AG10803 (cell line): ENCODE measurements around the gene NTMT2.

Experiments
- DNase-seq: peaks from one replicate; pipeline ENCODE4 v3.0.0; 2010; ENCODE audit warnings: low read depth
- H3K4me3 ChIP-seq: 2 replicates; pipeline ENCODE4 v1.5.1; 2011; ENCODE audit warnings: mild to moderate bottlenecking, low read length, control low read depth
- TF ChIP-seq, protein P1 (sequence below): conservative IDR thresholded peaks from 2 replicates; pipeline ENCODE4 v1.5.1; 2011; ENCODE audit warnings: mild to moderate bottlenecking, low read length, control low read depth, inconsistent platforms

The NTMT2 gene

DNA sequence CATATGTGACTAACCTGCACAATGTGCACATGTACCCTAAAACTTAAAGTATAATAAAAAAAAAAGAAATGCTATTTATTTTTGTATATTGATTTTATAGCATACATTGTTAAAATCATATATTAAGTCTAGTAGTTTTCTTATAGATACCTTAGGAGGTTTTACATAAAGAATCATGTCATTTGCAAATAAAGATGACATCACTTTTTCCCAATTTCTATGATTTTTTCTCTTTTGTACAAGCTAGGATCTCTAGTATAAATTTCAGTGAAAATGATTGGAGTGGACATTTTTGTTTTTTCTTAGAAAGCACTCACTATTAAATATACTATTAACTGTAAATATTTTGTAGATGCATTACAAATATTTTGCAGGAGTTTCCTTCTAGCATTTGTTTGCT, 20.5 kb upstream of the NTMT2 start:
- no peak for DNase-seq
- H3K4me3 ChIP-seq: no peak overlapping the region
- TF ChIP-seq, protein P1, sequence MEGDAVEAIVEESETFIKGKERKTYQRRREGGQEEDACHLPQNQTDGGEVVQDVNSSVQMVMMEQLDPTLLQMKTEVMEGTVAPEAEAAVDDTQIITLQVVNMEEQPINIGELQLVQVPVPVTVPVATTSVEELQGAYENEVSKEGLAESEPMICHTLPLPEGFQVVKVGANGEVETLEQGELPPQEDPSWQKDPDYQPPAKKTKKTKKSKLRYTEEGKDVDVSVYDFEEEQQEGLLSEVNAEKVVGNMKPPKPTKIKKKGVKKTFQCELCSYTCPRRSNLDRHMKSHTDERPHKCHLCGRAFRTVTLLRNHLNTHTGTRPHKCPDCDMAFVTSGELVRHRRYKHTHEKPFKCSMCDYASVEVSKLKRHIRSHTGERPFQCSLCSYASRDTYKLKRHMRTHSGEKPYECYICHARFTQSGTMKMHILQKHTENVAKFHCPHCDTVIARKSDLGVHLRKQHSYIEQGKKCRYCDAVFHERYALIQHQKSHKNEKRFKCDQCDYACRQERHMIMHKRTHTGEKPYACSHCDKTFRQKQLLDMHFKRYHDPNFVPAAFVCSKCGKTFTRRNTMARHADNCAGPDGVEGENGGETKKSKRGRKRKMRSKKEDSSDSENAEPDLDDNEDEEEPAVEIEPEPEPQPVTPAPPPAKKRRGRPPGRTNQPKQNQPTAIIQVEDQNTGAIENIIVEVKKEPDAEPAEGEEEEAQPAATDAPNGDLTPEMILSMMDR: no peak

DNA sequence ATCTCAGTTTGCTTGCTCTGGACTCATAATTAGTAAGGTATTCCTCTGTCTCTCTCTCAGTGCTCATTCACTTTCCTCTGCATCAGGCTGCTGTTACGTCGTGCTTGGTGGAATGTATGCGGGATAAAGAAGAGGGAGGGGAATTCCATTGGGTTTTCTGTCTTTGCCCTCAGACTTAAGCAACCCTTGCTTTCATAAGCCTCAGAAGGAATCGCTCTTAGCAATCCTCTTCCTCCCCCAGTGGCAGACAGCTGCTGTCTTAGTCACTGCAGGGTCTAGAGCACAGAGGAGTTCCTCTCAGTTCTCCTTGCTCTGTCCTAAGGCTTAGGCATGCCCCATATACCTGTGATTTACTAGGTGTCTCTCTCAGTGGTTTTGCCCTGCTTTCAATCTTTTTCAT, 19.1 kb upstream of the NTMT2 start:
- TF ChIP-seq, protein P1: peak; percentile 56
- no peak overlapping the region for H3K4me3 ChIP-seq
- DNase-seq: peak; percentile 97

DNA sequence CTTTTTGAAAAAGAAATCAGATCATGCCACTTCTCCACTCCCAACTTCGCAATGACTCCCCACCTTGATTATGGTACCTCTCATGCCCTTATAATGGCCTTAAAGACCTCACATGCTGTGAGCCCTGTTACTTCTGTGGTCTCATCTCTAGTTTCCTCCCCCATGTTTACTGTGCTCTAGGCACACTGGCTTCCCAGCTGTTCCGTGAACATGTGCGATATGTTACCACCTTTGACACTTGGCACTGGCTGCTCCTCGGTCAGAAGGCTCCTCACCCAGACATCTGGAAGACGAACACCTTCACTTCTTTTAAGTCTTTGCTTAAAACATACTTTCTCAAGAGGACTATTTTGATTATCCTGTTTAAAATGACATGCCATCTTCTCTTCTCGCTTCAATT, 14.3 kb upstream of the NTMT2 start:
- TF ChIP-seq, protein P1: no peak
- no peak overlapping the region for H3K4me3 ChIP-seq
- DNase-seq: no peak

DNA sequence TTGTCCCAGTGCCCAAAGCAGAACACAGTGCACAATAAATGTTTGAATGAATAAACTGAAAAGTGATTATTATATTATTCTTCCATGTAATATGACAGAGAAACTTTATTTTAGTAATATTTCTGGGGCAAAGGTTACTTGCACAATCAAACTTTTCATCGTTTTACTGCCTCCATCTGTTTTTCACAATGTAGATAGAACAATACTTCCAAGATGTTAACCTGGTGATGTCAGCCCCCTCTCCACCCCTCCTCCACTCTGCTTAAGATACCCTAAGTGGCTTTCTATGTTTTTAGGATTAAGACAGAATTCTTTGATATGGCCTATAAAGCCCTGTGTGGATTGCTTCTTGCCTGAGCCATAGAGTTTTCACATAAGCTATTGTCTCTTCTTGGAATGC, 13.8 kb upstream of the NTMT2 start:
- DNase-seq: no peak
- TF ChIP-seq, protein P1: no peak
- no peak overlapping the region for H3K4me3 ChIP-seq

DNA sequence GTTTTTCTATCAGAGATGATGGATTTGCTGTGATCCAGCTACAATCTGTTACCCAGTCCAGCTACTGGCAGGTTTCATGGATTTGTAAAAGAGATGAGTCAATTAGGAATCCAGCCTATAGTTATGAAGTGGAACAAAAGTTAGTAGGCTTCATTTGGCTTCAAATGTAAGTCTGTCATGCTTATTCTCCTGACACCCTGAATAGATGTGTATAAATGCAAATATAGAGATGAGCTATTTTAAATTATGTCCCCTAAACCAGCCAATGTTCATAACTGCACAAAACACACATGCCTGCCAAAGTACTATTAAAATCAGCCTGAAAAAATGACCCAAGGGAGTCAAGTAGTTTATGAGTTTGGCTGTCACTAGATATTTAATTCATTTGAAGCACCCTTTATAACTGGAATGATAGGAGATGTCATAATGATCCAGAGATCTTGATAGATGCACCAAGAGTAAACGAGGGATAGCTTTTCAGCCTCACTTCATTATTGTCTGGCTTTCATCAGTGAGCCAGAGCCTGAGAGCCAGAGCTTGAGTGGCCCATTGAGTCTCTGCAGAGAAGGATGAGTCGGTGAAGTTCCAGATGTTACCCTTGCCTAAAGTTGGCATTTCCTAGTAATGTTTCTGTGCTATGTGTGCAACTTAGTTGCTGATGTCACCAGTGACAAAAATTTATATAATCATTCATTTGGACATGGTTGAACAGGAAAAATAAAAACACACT, 11.8 kb upstream of the NTMT2 start:
- TF ChIP-seq, protein P1: no peak
- DNase-seq: peak; percentile 55
- no peak overlapping the region for H3K4me3 ChIP-seq

DNA sequence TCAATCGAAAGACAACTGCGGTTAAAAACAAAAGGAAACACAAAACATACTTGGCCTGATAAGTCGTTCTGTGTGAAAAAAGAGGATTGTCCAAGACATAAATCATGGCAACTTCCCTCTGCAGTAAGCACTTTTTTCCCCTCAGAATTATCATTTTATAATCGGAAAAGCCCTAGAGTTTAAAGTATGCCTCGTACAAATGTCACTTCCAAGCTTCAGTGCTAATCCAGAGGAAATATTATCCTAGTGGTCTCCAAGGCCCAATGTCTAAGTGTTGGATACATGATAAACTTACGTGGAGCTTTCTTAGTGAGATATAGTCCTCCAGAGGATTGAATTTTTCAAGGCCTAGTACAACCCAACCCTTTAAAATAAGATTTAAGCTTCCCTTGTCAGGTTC, 11.2 kb upstream of the NTMT2 start:
- TF ChIP-seq, protein P1: no peak
- no peak overlapping the region for H3K4me3 ChIP-seq
- DNase-seq: no peak

DNA sequence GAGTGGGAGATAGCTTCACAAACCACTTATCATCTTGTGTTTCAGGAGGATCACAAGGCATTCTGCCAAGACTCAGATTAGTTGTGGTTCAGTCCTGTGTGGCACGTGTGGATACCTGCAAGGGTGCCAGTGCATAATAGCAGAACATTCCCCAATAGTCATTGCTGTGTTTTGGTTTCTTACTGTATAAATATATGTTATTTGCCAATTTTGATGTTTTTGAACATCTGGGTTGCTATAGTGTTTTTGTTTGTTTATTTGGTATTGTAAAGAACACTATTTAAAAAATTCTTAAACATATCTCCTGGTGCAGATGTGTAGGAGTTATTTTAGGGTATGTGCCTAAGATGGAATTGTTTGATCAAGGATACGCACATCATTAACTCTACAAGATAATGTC, 5.4 kb upstream of the NTMT2 start:
- DNase-seq: no peak
- TF ChIP-seq, protein P1: no peak
- no peak overlapping the region for H3K4me3 ChIP-seq
